IPS-11a (cell line): ENCODE data around the gene CRTC3.
"Not testable (repeated sequence)": the region's sequence is repeated elsewhere in the genome, so short reads cannot be mapped to it uniquely, and the experiment has no call there.

Source experiments
- H3K4me3 ChIP-seq: one replicate; pipeline ENCODE4 v1.5.1; 2013; ENCODE audit warnings: low read depth, low read length, control low read depth

Gene CRTC3

DNA sequence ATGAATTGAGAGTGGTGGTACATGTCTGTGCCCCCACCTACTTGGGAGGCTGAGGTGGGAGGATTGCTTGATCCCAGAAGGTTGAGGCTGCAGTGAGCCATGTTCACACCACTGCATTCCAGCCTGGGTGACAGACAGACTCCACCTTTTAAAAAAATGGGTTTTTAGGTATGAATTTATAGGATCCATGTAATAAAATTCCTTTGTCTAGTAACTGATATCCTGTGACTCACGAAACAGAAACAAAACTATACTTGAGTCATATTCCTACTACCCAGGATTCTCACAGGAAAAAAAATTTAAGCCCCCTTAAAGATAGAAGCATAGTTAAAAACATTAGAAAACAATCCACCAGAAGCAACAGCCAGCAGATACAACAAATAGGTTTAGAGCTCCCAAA, 10.0 kb upstream of the CRTC3 start:
- no peak overlapping the region for H3K4me3 ChIP-seq

DNA sequence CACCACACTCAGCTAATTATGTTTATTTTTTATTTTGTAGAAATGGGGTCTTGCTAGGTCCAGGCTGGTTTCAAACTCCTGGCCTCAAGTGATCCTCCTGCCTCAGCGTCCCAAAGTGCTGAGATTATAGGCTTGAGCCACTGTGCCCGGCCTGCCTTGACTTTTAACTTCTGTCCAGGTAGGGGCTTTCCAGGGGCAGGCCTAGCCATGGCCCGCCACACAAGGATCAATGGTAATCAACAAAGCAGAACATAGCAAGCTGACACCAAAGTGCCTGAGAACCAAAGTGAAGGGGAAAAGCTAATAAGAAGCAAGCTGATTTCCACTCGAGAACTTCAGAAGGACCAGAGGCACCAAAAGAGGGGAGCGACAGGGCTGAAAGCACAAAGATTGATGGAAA, 9.4 kb upstream of the CRTC3 start:
- no peak overlapping the region for H3K4me3 ChIP-seq

DNA sequence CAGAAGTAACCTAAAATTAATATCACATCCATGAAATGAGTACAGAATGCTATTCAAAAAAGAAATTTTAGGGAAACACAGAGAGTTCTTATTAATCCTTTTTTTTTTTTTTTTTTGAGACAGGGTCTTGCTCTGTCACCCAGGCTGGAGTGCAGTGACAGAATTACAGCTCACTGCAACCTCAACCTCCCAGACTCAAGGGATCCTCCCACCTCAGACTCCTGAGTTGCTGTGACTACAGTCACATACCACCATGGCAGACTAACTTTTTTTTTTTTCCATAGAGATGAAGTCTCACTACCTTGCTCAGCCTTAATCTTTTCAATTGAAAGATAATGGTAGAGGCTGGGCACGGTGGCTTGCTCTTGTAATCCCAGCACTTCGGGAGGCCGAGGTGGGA, 6.3 kb upstream of the CRTC3 start:
- H3K4me3 ChIP-seq = no peak overlapping the region

DNA sequence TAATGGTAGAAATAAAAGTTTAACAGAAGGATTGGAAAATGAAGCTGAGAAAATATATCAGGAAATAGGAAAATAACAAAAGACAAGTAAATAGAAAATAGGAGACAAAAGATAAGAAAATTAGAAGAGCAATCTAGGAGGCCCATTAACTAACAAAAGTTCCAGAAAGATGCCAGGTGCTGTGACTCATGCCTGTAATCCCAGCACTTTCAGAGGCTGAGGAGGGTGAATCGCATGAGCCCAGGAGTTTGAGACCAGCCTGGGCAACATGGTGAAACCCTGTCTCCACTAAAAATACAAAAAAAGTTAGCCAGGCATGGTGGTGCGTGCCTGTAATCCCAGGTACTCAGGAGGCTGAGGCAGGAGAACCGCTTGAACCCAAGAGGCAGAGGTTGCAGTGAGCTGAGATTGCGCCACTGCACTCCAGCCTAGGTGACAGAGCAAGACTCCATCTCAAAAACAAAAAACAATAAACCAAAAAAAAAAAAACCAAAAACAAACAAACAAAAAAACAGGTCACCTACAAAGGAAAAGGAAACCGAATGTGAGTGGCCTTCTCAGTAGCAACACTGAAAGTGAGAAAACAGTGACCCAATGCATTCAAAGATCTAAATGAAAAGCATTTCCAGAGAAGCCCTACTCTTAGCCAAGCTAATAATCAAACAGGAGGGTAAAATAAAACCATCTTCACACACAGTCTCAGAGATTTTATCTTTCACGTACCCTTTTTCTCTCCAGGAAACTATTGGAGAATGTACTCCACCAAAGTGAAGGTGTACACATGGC, 5.5 kb upstream of the CRTC3 start:
- not testable (repeated sequence) for H3K4me3 ChIP-seq

DNA sequence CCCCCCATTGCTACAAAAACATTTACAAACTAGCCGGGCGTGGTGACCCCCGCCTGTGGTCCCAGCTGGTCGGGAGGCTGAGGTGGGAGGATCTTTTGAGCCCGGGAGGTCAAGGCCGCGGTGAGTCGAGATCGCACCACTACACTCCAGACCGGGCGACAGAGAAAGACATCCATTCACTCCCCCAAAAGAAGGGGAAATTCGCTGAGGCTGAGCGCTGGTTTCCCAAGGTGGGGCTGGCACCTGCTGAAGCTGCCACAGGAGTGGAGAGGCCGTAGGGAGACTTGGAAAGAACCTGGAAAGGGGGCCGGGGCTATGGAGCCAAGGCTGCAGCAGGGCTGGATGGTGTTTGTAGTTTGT, 732 bp upstream of the CRTC3 start:
- no peak overlapping the region for H3K4me3 ChIP-seq

DNA sequence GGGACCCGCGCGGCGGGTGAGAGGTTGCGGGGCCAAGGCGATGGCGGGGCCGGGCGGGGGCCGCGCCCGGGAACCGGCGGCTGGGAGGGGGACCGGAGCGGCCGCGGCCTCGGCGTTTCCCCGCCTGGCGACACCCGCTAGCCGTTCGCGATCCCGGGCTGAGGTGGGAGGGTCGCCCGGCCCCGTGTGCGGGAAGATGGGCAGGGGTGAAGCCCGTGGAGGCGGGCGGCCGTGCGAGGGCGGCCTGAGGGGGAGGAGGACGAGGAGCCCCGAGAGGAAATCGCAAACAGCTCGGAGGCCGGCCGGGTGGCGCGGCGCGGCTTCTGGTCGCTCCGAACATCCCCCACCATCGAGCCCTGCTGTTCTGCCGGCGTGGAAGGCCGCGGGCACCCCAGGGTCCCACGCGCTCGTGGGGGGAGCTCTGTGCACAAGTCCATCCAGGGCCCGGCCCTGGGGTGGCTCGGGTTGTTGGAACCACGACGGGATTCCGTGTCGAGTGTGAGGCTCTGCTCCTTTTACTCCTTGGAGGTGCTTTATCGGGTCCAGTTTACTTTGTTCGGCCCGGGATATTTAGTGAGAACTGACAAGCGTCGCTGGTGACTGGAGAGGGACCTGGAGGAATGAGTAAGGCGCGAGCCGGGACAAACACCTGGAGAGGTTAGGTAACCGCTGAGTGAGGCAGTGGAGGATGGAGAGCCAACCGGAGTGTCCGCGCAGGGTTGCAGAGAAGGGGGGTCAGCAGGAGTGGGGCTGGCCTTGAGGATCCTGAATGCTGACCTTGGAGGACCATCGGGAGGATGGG, 728 bp downstream of the CRTC3 start:
- peak overlapping the region; percentile 58 for H3K4me3 ChIP-seq

DNA sequence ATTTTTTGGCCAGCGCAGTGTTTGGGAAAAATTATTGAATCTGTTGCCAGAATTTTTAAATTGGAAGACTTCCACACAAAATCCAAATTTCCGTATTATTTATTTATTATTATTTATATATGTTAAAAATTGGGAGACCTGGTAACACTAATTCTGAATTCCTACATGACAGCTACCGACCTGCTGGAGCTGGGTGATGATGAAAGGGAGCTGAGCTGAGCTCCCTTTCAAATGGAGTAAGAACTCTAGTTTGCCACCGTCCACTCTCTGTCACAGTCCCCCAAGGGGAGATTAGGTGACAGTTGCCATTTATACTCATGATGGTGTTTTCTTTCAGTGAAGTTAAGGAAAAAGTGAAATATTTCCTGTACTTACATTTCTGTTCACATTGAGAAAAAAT, 1.4 kb downstream of the CRTC3 start:
- no peak overlapping the region for H3K4me3 ChIP-seq

DNA sequence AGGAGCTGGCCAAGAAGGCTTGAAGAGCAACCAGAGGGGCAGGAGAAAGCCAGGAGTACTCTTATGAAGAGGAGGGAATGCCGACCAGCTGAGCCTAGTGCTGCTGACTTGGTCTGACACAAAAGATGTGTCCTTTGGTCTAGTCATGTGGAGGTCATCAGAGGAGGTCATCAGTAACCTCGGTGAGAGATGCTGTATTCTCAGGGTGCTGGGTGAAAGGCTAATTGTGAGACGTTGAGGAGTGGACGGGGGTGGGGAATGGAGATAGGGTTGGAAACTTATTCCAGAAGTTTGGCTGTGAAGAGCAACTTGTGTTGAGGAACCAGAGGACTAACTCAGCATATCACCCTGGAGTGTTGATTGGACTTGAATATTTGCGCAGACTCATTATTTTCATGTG, 5.5 kb downstream of the CRTC3 start:
- no peak overlapping the region for H3K4me3 ChIP-seq

DNA sequence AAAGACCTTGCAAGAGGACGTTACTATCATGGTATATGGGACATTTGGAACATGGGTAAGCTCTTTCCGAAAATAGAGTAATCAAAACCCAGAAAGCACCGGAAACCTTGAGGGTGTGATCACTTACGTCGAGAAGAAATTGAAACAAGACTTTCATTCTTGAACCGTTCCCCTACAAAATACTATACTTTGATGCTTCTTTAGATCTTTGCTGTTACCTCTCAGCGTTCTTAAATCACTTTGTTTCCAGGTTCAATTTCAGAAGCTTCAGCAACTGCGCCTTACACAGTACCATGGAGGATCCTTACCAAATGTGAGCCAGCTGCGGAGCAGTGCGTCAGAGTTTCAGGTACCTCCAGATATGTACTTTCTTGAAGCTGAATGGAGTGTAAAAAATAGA, 10.1 kb downstream of the CRTC3 start:
- no peak overlapping the region for H3K4me3 ChIP-seq

DNA sequence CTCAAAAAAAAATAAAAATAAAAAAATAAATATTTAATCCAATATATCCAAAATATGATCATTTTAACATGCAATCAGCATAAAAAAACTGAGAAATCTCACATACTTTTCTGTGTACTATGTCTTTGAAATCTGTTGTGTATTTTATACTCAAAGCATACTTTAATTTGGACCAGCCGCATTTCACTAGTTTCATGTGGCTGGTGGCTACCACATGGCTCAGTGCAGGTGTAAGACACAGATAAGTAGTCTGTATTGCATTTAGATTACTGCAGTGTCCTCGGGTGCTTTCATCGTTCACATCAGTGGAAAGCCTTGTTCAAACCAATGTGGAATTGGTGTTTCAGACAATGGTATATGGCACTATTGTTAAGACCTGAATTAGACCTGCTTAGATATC, 11.0 kb downstream of the CRTC3 start:
- H3K4me3 ChIP-seq = no peak overlapping the region

DNA sequence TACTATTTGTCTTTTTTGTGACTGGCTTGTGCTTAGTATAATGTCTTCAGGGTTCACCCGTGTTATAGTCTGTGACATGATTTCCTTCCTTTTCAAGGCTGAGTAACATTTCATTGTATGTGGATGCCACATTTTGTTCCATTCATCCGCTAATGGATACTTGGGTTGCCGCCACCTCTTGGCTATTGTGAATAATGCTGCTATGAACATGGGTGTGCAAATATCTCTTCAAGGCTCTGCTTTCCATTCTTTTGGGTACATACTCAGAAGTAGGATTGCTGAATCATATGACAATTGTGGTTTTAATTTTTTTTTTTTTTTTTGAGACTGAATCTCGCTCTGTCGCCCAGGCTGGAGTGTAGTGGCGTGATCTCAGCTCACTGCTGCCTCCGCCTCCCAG, 15.4 kb downstream of the CRTC3 start:
- H3K4me3 ChIP-seq = no peak overlapping the region

DNA sequence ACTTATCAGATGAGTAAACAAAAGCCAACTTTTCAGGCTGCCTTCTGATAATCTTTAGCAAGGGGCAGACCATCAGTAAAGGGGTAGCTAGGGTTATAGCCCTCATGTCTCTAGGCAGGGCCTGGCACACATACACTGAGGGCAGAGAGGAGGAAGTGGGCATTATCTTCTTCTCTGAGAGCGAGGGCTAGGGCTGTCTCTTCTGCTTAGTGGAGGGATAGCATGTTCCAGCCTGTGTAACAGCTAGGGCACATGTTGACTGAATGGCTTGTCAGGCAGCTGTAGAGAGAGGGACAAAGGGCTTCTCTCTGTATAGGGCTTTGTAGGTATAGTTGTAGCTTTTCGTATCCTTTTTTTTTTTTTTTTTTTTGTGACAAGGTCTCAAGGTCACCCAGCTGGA, 17.8 kb downstream of the CRTC3 start:
- no peak overlapping the region for H3K4me3 ChIP-seq

DNA sequence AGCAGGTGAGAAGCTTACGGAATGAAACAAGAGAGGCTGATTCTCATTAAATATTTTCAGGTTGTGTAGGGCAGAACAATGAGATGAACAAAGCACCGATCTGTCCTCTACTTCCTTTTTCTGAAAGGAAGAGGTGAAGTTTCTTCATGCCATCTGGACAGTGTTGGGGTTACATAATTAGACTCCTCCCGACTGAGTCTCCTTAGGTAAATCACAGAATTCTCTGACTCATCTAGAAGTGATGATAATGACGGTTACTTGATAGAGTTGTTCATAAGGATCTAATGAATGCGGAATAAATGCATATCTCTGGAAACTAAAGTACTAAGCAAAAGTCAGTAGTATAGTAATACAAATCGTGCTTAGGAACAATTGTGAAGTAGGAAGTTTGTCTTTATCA, 21.2 kb downstream of the CRTC3 start:
- H3K4me3 ChIP-seq = no peak overlapping the region

DNA sequence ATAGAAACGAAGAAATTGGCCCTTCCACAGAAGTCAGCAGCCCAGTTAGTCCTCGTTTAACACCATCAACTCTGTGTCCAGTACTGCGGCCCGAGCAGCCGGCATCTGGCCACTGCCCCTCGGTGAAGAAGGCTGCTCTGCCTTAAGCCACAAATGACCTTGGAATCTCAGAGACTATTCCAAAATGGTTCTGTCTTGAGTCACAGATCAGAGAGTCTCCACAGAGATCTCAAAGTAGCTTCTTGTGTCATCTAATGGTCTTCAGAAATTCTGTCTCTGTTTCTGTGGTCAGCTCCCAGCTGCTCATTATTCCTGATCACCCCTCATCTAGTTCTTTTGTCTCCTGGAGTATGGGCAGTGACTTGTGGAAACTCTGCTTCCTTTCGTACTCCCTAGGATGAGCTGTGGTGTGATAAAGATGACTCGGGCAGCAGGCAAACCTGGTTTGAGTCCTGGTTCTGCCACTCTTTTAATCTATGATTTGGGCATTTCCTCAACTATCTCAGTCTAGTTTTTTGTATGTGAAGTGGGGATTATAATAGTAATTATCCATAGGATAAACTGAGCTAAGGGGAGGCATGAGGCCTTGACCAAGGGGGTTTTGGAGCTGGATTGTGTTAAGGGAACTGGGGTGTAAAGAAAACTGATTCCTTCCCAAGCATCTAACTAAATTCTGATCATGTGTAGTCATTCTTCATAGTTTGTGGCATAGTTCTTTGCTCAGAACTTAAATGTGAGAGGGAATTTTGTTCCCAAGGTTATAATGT, 22.6 kb downstream of the CRTC3 start:
- H3K4me3 ChIP-seq = no peak overlapping the region

DNA sequence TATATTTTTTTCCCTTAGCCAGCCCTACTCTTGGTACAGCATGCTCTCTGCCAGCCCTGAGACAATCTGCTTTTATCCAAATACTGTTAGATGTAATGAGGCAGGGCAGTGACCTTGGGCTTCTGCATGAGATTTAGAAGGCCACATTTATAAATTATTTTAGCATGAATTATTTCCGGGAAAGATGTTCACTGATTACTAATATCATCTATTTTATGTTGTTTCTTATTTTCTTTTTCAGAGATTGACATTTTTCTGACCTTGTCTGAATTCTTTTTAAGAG, 23.1 kb downstream of the CRTC3 start:
- no peak overlapping the region for H3K4me3 ChIP-seq

DNA sequence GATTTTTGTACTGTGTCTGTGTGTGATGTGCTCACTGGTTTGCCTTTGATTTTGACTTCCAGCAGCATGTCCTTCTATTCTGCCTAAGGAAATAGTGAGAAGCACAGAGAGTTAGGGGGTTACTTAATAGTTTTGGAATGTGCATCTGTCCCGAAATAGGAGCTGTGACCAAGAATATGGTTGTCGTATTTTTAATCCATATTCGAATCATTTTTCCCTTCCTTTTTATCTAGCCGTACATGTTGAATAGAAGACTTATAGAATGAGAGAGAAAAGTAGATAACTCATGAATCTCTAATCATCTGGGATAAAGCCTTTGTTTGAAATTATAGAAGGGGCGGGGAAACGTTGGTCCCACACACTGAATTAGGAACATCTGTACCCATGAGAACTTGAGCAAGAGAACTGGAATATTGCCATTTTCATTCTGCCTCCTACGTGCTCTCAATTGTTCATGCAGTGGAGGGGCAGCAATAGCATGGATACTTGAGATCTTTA, 23.6 kb downstream of the CRTC3 start:
- no peak overlapping the region for H3K4me3 ChIP-seq

DNA sequence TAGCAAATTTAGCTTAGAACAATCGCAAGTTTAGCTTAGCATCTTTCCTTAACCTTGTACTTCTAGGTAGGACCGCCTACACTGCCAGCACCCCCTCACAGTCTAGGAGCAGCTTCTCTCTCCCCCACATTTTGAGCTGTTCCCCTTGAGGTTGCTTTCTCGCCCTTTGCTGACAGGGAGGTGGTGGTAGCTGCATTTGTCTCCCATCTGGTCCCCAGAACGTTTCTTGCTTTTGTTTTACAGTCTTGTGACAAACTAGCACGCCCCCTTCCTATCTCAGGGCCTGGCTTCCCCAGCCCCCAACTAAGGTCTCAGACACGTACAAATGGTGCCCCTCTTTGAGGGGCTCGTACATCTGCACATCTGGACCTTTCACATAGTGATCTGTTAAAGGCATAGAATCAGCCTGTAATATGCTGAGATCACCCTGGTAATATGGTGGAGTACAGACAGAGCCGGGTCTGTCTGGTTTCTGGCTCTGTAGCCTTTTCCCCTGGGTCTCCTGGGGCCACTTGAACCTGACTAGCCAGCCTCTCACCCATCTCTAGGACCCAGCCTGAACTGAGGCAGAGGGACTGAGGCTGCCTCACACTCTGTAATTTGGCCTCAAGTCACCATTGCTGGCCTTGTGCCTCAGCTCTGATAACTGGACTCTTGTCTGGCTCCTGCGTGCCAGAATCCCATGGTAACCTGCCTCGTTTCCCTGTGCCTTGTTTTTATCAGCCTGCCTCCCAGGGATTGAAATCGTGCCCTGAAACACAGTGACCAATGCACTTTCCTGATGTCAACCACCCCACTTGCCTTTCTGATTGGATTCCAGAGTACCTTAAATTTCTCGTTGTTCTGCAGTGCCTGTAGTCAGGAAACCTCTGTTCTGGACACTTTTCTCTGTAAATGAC, 27.7 kb downstream of the CRTC3 start:
- no peak overlapping the region for H3K4me3 ChIP-seq

DNA sequence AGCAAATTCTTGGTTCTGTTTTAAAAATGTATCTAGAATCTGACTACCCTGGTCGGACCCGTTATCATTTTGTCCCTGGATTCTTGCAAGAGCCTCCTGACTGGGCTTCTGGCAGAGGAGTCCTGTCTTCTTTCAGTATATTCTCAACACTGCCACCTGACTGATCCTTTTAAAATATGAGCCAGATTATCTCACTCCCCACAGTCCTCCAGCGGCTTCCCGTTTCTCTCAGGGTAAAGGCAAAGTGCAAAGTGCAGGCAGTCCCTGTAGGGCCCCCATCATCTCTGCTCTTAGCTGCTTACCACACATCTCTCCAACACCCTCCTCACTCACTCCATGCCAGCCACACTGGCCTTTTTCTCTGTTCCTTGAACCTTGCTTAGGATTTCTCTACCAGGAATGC, 28.4 kb downstream of the CRTC3 start:
- no peak overlapping the region for H3K4me3 ChIP-seq

DNA sequence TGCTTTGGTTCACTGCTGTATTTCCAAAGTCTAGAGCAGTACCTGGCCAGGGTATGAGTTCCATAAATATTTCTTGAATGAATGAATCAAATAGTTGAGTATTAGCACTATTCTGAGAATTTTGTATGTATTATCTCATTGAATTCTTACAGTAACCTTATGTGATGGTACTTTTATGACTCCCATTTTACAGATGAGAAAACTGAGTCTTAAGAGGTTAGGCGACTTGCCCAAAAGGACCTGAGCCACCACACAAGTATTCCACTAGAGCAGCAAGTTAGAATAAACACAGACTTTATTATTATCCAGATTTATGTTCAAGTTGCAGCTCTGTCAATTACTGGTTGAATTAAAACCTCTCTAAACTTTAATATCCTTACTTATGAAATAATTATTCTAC, 29.4 kb downstream of the CRTC3 start:
- H3K4me3 ChIP-seq = no peak overlapping the region

DNA sequence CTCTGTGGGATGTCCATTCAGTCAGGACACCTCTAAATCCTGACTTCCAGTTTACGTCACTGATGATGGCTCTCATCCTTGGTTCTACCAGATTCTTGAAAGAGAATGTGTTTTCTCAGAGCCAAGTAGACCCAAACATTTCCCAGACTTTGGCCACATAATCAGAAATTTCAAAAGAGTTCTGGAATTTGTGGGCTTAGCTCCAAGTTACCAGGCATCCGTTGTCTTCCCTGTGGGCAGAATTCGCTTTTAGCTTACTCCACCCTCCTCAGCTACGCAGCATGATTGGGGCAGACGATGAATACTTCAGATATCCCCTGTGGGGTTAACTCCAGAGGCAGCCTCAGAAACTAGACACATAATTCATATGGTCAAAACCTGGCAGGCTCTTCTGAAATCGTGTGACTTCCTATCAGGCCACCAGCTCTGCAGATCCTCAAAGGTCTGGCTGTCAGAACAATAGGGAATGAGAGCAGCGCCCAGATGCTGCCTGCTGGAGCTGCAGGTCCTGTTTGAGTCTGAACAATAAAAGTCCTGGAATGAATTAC, 30.6 kb downstream of the CRTC3 start:
- no peak overlapping the region for H3K4me3 ChIP-seq
